HG02763 (cell line): ENCODE data around the gene FIGN.

Experiments used
- ATAC-seq: cut with Tn5 transposase; IDR thresholded peaks from one replicate; pipeline ENCODE4 v1.9.1; 2021; ENCODE audit warnings: mild to moderate bottlenecking, moderate library complexity; ENCODE audit not compliant: unreplicated experiment

Gene FIGN

GRCh38 chr2:163709270-163709669, 26.5 kb downstream of the FIGN start:
- ATAC-seq = no peak

GRCh38 chr2:163708265-163708664, 27.5 kb downstream of the FIGN start:
- ATAC-seq = no peak

- ATAC-seq = peak; percentile 42
Measured at GRCh38 chr2:163703386-163703785, 32.4 kb downstream of the FIGN start.

- ATAC-seq = no peak
Measured at GRCh38 chr2:163701399-163702195, 34.2 kb downstream of the FIGN start.

- ATAC-seq = no peak
Measured at GRCh38 chr2:163698857-163699256, 37.0 kb downstream of the FIGN start.

GRCh38 chr2:163697846-163698637, 37.8 kb downstream of the FIGN start:
- no peak for ATAC-seq

GRCh38 chr2:163697429-163697828, 38.4 kb downstream of the FIGN start:
- no peak for ATAC-seq

- ATAC-seq = no peak
Measured at GRCh38 chr2:163693484-163693883, 42.3 kb downstream of the FIGN start.

- ATAC-seq = no peak
Measured at GRCh38 chr2:163692611-163693482, 43.0 kb downstream of the FIGN start.

- ATAC-seq = no peak
Measured at GRCh38 chr2:163692081-163692480, 43.7 kb downstream of the FIGN start.

GRCh38 chr2:163690896-163691295, 44.9 kb downstream of the FIGN start:
- ATAC-seq = no peak

- no peak for ATAC-seq
Measured at GRCh38 chr2:163687217-163687616, 48.6 kb downstream of the FIGN start.

GRCh38 chr2:163686289-163686688, 49.5 kb downstream of the FIGN start:
- ATAC-seq = no peak

- no peak for ATAC-seq
Measured at GRCh38 chr2:163682695-163683094, 53.1 kb downstream of the FIGN start.

GRCh38 chr2:163681745-163682144, 54.1 kb downstream of the FIGN start:
- ATAC-seq = no peak

- no peak for ATAC-seq
Measured at GRCh38 chr2:163675388-163675787, 60.4 kb downstream of the FIGN start.

- no peak for ATAC-seq
Measured at GRCh38 chr2:163673522-163673921, 62.3 kb downstream of the FIGN start.

- ATAC-seq = no peak
Measured at GRCh38 chr2:163670929-163671328, 64.9 kb downstream of the FIGN start.

GRCh38 chr2:163669506-163669905, 66.3 kb downstream of the FIGN start:
- ATAC-seq = no peak

GRCh38 chr2:163667064-163667887, 68.5 kb downstream of the FIGN start:
- no peak for ATAC-seq
